Activated CD4-positive, alpha-beta memory T cell treated with anti-CD3 and anti-CD28 coated beads, Interleukin-2, amount 10 ng/mL, durations not matched to agents 7 days and 5 days (primary cell): ENCODE data around the gene SHFL. TPM values are rescaled to one million over a fixed set of nuclear protein-coding genes. Genes with fewer than 3 reads are reported as not detected.
A peak's percentile ranks its signal among the peaks of the same experiment; 100 is the strongest.

Experiments
- CTCF ChIA-PET: fragments of 350-600 bp; sonication (Branson Sonifier 250); formaldehyde crosslinking; loops from one replicate; lab custom pipeline; 2021; ENCODE audit warnings: antibody characterized with exemption, inconsistent platforms; lab: Charles Lee
- POLR2A ChIA-PET: fragments of 350-600 bp; sonication (Branson Sonifier 250); formaldehyde crosslinking; loops from one replicate; lab custom pipeline; 2021; ENCODE audit warnings: antibody characterized with exemption; lab: Charles Lee
- DNase-seq: peaks from one replicate; pipeline ENCODE4 v3.0.0-alpha.2; 2020
- H3K27ac Mint-ChIP-seq: one replicate; pipeline ENCODE4 v1.8.0; 2021; ENCODE audit warnings: mild to moderate bottlenecking, mixed read lengths
- H3K27me3 Mint-ChIP-seq: one replicate; pipeline ENCODE4 v1.8.0; 2021; ENCODE audit warnings: mixed read lengths
- H3K36me3 Mint-ChIP-seq: one replicate; pipeline ENCODE4 v1.8.0; 2021; ENCODE audit warnings: low read depth, mixed read lengths
- H3K4me1 Mint-ChIP-seq: one replicate; pipeline ENCODE4 v1.8.0; 2021; ENCODE audit warnings: mixed read lengths
- H3K4me3 Mint-ChIP-seq: one replicate; pipeline ENCODE4 v1.8.0; 2021; ENCODE audit warnings: mild to moderate bottlenecking, mixed read lengths
- H3K9me3 Mint-ChIP-seq: one replicate; pipeline ENCODE4 v1.8.0; 2021; ENCODE audit warnings: mixed read lengths
- total RNA-seq, 2 experiments: library from RNA; stranded (reverse); gene quantifications; one replicate each; pipeline ENCODE4 v1.2.3, GENCODE V29; 2021

The SHFL gene
- total RNA-seq, 2 experiments from 2014 or later, result 103 to 108 TPM

DNA sequence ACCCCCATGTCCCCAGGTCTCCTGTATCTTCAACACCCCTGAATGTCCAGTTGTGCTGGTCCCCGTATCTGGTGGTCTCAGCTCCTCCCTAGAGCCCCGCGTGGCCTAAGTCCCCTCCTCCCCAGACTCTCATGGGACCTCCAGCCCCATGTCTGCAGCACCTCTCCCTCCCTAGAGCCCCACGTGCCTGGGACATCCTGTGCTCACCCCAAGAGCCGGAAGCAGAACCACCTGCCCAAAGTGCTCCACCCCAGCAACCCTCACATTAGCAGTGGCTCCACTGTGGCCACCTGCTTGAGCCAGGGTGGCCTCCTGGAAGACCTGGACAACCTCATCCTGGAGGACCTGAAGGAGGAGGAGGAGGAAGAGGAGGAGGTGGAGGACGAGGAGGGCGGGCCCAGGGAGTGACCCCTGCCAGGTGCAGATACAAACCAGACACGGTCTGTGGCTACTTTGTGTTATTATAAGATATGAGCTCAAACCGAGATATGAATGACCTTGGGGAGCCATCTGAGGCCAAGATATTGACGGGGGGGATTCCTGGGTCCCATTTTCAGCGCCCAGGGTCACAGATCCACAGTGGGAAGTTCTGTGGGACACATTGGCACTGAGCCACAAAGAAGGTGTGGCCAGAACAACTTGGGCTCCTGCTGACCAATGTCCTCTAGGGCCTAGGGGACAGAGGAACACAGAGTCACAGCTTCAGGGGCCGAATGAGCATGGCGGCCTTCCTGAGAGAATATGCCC lies 6.0 kb downstream of the SHFL start:
- no peaks in the 10 kb centered on the region for H3K27me3 Mint-ChIP-seq
- no peak for DNase-seq
- peak overlapping the region; percentile 44 for H3K27ac Mint-ChIP-seq
- no peak overlapping the region for H3K4me3 Mint-ChIP-seq
- H3K4me1 Mint-ChIP-seq, result peaks cover 31% of the 10 kb centered on the region
- ChIA-PET CTCF (no interaction called here), POLR2A (no interaction called here)
- H3K36me3 Mint-ChIP-seq, result peaks cover 60% of the 10 kb centered on the region
- peaks cover 4% of the 10 kb centered on the region for H3K9me3 Mint-ChIP-seq

DNA sequence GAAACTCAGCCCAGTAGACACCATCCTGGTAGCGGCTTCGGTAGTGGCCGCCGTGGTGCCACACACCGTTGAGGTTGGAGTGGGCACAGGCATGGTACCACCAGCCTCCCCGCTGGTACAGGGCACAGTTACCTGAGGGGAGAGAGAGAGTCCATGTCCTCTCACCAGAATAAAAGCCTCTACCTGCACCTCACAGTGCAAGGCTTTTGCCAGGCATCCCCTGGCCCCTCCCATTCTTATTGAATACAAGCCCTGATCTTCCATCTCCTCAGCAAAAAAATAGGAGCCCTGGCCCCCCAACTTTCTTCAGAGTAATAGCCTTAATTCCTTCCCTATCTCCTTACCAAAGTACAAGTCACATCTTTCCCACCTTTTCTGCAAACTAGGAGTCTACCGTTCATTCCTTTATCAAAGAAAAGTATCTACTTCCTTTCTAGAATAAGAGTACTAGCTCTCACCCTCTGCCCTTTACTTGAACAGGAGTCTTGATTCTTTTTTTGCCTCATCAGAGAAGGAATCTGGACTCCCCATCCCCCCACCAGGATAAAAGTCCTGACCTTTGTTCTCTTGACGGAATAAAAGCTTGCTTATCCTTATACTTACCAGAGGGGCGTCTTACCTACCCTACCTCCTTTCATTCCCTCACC lies 6.7 kb downstream of the SHFL start:
- ChIA-PET POLR2A (no interaction called here), CTCF (no interaction called here)
- Mint-ChIP-seq H3K4me3 (no peak overlapping the region), H3K9me3 (peaks cover 4% of the 10 kb centered on the region), H3K27me3 (no peaks in the 10 kb centered on the region), H3K4me1 (peaks cover 24% of the 10 kb centered on the region), H3K36me3 (peaks cover 53% of the 10 kb centered on the region), H3K27ac (no peak overlapping the region)
- no peak for DNase-seq

DNA sequence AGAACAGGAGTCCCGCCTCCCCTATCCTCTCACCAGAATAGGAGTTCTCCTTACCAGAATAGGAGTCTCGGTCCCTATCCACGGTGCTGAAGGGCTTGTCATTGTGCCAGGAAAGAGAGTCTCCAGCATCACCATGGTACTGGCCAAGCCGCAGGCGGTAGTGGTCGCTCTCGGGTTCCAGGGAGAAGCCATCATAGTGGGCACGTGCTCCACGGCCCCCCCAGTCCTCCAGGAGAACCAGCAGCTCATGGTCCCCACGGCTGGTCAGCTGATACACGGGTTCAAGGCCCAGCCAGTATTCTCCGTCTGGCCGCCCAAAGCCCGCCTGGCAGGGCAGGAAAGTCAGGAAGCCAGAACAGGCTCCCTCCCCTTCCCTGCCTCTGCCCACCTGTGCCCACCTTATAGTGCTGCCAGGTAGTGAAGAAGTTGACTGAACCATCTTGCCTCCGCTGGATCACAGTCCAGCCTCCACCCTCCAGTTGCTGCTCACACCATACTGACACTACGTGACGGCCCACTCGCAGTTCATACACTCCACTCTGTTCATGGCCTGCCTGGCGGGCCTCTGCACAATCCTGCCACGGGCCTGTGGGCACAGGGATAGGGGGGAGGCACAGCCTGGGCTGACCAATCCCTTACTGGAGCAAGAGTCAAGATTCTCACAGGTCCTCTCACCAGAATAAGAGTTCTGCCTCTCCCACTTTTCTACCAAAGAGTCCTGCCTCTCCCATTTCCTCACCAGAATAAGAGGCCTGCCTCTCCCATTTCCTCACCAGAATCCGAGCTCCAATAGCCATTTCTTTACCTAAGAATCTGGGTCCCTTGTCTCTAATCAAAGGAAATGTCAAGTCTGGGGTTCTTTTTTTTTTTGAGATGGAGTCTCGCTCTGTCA lies 7.4 kb downstream of the SHFL start:
- Mint-ChIP-seq H3K36me3 (peaks cover 53% of the 10 kb centered on the region), H3K4me3 (no peak overlapping the region), H3K27ac (no peak overlapping the region), H3K4me1 (peaks cover 27% of the 10 kb centered on the region), H3K27me3 (no peaks in the 10 kb centered on the region), H3K9me3 (peaks cover 4% of the 10 kb centered on the region)
- ChIA-PET CTCF (no interaction called here), POLR2A (no interaction called here)
- DNase-seq, result no peak

DNA sequence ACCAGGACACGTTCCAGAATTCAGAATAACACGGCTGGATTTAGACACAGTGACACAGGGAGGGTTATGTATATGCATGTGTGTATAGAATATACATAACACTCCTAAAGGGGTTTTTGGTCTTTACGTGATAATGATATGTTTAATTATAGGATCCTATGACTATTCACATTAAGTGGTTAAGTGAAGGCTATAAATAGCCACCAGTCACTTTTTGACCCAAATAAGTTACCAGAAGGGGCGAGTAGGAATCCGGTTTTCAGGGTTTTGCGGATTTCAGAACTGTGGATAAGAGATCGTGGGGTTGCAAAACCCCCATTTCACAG lies 9.5 kb downstream of the SHFL start:
- Mint-ChIP-seq H3K36me3 (peaks cover 38% of the 10 kb centered on the region), H3K4me1 (peaks cover 35% of the 10 kb centered on the region), H3K27ac (peak overlapping the region; percentile 23), H3K9me3 (peaks cover 4% of the 10 kb centered on the region), H3K4me3 (no peak overlapping the region), H3K27me3 (no peaks in the 10 kb centered on the region)
- POLR2A ChIA-PET, result interaction anchor here (0.7 to 4.8 kb wide), 10 partner anchors 9 to 175 kb away, joined by 3 to 52 read pairs (median 8); partner anchors contain the start of genes EIF3G, ICAM1, P2RY11 and PPAN
- no peak for DNase-seq
- CTCF ChIA-PET, result interaction anchor here (0.9 to 3.6 kb wide), 10 partner anchors 9 to 261 kb away, joined by 3 to 72 read pairs (median 4); partner anchors contain the start of genes P2RY11, PIN1 and PPAN

DNA sequence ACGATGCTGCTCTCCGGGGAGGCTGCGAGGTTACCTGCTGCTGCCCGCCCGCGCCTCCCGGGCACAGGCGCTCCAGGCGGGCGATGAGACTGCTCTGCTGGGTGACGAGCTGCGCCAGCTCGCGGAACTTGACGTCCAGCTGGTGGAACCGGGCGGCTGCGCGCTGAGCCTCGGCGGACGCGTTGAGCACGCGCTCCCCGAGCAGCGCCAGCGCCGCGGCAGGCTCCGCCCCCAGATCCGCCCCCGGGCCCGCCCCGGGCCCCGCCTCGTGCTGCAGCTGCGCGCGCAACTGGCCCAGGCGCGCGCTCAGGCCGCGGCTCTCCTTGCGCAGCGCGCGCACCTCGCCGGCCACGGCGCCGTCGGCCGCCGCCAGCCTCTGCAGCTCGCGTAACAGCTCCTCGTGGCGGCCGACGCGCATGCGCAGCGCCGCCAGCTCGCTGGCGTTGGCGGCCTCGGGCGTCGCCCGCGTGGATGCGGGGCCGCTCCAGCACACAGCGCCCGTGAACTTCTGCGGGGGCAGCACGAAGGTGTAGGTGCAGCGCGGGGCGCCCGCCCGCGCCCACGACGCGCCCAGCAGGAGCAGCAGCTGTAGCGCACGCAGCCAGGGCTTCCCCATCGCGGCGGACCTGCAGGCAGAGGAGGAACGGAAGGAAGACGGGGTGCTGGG lies 10.0 kb downstream of the SHFL start:
- peak; percentile 92 for DNase-seq
- Mint-ChIP-seq H3K4me1 (peaks cover 36% of the 10 kb centered on the region), H3K36me3 (peaks cover 35% of the 10 kb centered on the region), H3K27me3 (no peaks in the 10 kb centered on the region), H3K4me3 (peak overlapping the region; percentile 35), H3K9me3 (peaks cover 4% of the 10 kb centered on the region), H3K27ac (peak overlapping the region; percentile 23)
- ChIA-PET CTCF (interaction anchor here (0.9 to 3.6 kb wide), 11 partner anchors 8 to 261 kb away, joined by 3 to 72 read pairs (median 4); partner anchors contain the start of genes P2RY11, PIN1 and PPAN), POLR2A (interaction anchor here (0.6 to 4.8 kb wide), 11 partner anchors 9 to 175 kb away, joined by 3 to 52 read pairs (median 6); partner anchors contain the start of genes EIF3G, ICAM1, P2RY11 and PPAN)

DNA sequence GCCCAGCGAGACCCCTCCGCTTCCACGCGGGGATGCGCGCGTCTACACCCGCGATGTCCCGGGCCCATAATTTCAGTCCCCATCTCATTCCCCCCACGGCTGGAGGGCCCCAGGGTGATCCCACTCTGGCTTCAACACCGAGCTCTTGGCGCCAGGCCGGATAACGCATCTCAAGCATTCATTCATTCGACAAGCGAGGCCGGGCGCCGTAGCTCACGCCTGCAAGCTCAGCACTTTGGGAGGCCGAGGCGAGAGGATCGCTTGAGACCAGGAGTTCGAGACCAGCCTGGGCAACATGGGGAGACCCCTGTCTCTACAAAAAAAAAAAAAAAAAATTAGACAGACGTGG lies 10.5 kb downstream of the SHFL start:
- Mint-ChIP-seq H3K9me3 (peaks cover 4% of the 10 kb centered on the region), H3K4me1 (peaks cover 38% of the 10 kb centered on the region), H3K27me3 (no peaks in the 10 kb centered on the region), H3K27ac (no peak overlapping the region), H3K4me3 (peak overlapping the region; percentile 35), H3K36me3 (peaks cover 31% of the 10 kb centered on the region)
- CTCF ChIA-PET, result interaction anchor here (1.0 to 3.6 kb wide), 10 partner anchors 8 to 262 kb away, joined by 3 to 72 read pairs (median 4); partner anchors contain the start of genes P2RY11, PIN1 and PPAN
- no peak for DNase-seq
- POLR2A ChIA-PET, result interaction anchor here (0.6 to 4.8 kb wide), 9 partner anchors 9 to 174 kb away, joined by 3 to 52 read pairs (median 9); partner anchors contain the start of genes EIF3G, ICAM1, P2RY11 and PPAN

DNA sequence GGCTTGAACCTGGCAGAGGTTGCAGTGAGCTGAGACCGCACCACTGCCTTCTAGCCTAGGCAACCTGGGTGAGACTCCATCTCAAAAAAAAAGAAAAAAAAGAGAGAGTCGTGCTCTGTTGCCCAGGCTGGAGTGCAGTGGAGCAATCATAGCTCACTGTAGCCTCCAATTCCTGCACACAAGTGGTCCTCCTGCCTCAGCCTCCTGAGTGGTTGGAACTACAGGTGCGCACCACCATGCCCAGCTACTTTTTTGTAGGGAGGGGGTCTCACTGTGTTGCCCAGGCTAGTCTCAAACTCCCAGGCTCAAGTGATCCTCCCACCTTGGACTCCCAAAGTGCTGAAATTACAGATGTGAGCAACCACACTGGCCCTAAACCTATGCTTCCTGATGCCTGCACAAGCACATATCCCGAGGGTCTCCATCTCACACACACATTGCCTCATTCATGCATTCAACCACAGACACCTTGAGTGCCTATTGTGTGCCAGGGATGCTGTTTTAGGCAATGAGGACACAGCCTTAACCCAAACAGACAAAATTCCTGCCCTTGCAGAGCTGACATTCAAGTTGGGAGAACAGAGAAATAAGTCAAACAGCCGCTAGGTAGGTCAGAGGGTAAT lies 14.2 kb downstream of the SHFL start:
- Mint-ChIP-seq H3K27me3 (no peaks in the 10 kb centered on the region), H3K27ac (peak overlapping the region; percentile 21), H3K9me3 (peaks cover 4% of the 10 kb centered on the region), H3K36me3 (peaks cover 2% of the 10 kb centered on the region), H3K4me1 (peaks cover 58% of the 10 kb centered on the region), H3K4me3 (no peak overlapping the region)
- CTCF ChIA-PET, result interaction anchor here (0.7 to 1.5 kb wide), 6 partner anchors 13 to 311 kb away, joined by 3 to 12 read pairs (median 4); partner anchors contain the start of gene PIN1
- POLR2A ChIA-PET, result interaction anchor here (0.9 to 1.0 kb wide), 3 partner anchors 13 to 17 kb away, joined by 3 read pairs; no protein-coding TSS in a partner anchor
- DNase-seq, result no peak

DNA sequence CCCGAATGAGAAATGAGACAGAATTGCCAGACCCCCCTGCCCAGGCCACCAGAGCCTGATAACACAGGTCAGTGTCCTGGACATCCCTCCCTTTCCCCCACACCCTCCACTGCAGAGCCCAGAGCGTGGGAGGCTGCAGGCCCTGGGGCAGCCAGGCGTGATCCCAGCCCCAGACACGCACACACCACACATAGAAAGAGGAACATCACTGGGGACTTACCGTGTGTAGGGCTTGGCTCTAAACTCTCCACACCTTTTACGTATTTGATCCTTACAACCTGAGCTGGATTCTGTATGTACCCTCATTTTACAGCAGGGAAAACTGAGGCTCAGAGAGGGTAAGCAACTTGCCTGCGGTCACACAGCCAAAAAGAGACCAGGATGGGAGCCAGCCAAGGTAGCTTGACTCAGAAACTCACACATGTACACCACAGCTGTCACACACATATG lies 16.7 kb downstream of the SHFL start:
- Mint-ChIP-seq H3K4me3 (no peak overlapping the region), H3K27me3 (no peaks in the 10 kb centered on the region), H3K9me3 (no peaks in the 10 kb centered on the region), H3K27ac (peak overlapping the region; percentile 88), H3K4me1 (peaks cover 68% of the 10 kb centered on the region), H3K36me3 (peaks cover 12% of the 10 kb centered on the region)
- POLR2A ChIA-PET, result interaction anchor here (0.7 to 7.8 kb wide), 2 partner anchors 13 to 525 kb away, joined by 3 to 96 read pairs; partner anchors contain the start of genes EIF3G and P2RY11
- no peak for DNase-seq
- CTCF ChIA-PET, result interaction anchor here (0.9 to 2.0 kb wide), 5 partner anchors 10 to 325 kb away, joined by 3 to 8 read pairs (median 4); no protein-coding TSS in a partner anchor

DNA sequence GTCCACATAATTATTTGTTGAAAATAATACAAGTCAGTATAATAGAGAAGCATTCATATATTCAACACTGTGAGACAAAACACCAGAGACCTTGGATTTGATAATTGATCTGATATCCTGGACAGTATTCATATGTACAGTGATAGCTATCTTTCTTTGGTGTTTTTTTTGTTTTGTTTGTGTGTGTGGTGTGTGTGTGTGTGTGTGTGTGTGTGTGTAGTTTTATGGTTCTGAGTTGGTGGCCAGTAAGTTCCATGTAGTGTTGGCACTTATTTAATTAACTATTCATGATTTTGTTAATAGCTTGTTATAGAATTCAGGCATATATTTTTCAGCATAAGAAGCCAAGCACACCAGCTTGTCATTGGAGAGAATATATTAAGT lies 18.0 kb downstream of the SHFL start:
- no peak for DNase-seq
- POLR2A ChIA-PET, result interaction anchor here (0.7 to 7.8 kb wide), 8 partner anchors 8 to 229 kb away, joined by 3 to 96 read pairs (median 4); partner anchors contain the start of genes EIF3G, ICAM1, P2RY11 and RAVER1
- Mint-ChIP-seq H3K27me3 (no peaks in the 10 kb centered on the region), H3K4me1 (peaks cover 69% of the 10 kb centered on the region), H3K27ac (peak overlapping the region; percentile 97), H3K36me3 (peaks cover 24% of the 10 kb centered on the region), H3K4me3 (no peak overlapping the region), H3K9me3 (no peaks in the 10 kb centered on the region)
- CTCF ChIA-PET, result interaction anchor here (0.7 to 1.5 kb wide), 9 partner anchors 8 to 313 kb away, joined by 3 to 8 read pairs (median 3); no protein-coding TSS in a partner anchor

DNA sequence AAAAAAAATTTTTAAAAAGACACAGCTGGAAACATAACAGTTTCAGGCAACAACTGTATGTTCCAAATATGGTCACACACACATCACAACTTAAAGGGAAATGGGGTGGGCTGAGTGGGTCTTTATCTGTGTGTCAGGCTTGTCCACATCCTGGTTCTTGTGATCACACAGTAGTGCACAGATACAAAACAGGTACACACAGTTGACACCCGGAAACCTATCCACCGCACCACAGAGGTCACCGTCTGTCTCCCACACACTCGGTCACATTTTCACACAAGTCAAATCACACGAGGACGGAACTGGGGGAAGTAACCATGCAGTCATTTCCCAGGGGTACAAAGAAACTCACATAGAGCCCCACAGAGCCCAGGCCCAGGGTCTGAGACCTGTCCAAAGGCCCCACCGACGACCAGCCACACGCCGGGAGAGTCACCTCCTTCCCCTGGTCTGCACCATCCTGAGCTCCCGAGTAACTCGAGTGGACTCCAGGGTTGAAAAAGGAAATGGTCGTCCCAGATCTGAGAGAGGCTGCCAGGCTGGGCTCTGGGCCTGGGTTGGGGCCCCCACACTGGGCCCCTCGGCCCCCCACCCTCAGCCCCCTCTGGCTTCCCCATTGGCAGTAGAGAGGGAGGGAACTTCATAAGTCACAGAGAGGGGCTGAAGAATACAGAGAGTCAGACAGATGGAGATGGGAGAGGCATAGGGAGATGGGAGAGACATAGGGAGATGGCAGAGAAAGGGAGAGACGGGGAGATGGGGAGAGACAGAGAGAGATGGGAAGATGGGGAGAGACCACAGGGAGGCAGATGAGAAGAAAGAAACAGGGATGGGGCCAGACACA lies 18.8 kb downstream of the SHFL start:
- peaks cover 32% of the 10 kb centered on the region for H3K36me3 Mint-ChIP-seq
- no peaks in the 10 kb centered on the region for H3K9me3 Mint-ChIP-seq
- ChIA-PET CTCF (interaction anchor here (0.6 to 1.5 kb wide), 9 partner anchors 8 to 312 kb away, joined by 3 to 8 read pairs (median 3); no protein-coding TSS in a partner anchor), POLR2A (interaction anchor here (0.9 to 7.8 kb wide), 10 partner anchors 9 to 166 kb away, joined by 3 to 96 read pairs (median 4); partner anchors contain the start of genes DNMT1, EIF3G, ICAM1 and P2RY11)
- H3K4me1 Mint-ChIP-seq, result peaks cover 72% of the 10 kb centered on the region
- peak overlapping the region; percentile 97 for H3K27ac Mint-ChIP-seq
- peak overlapping the region; percentile 88 for H3K4me3 Mint-ChIP-seq
- no peaks in the 10 kb centered on the region for H3K27me3 Mint-ChIP-seq
- DNase-seq, result peak; percentile 91
